Eye (tissue), 1 donor: ENCODE results near the gene ING1.
"Not testable (repeated sequence)": the region's sequence is repeated elsewhere in the genome, so short reads cannot be mapped to it uniquely, and the experiment has no call there.

Source experiments
- DNase-seq: peaks from one replicate; pipeline ENCODE4 v3.0.0-alpha.2; 2015

Gene ING1

DNA sequence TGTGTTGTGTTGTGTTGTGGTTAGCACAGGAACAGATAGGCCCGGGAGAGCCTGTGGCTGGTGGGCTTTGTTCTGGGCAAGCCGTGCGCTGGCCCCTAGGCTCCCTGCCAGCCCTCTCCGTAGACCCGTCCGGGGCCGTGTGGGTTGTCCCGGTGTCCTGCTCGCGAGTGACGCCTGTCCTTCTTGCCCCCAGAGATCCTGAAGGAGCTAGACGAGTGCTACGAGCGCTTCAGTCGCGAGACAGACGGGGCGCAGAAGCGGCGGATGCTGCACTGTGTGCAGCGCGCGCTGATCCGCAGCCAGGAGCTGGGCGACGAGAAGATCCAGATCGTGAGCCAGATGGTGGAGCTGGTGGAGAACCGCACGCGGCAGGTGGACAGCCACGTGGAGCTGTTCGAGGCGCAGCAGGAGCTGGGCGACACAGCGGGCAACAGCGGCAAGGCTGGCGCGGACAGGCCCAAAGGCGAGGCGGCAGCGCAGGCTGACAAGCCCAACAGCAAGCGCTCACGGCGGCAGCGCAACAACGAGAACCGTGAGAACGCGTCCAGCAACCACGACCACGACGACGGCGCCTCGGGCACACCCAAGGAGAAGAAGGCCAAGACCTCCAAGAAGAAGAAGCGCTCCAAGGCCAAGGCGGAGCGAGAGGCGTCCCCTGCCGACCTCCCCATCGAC, 5.7 kb downstream of the ING1 start:
- no peak for DNase-seq

DNA sequence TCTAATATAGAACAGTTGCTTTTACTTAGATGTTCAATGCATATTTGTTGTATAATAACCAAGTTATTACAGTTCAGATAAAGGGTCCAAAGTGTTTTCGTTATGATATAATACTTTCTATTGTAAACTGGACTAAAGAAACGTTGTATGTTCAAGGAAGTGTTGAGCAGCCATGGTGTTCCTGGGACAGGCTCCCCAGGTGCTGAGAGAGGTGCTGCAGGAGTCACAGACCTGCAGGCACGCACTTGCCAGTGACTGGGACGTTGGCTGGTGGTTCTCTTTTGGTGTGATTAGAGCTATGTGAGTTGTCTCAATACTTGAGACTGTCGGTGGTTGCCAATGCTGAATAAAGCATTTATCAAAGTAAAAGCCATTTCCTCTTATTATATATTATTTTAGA, 9.5 kb downstream of the ING1 start:
- DNase-seq: no peak

DNA sequence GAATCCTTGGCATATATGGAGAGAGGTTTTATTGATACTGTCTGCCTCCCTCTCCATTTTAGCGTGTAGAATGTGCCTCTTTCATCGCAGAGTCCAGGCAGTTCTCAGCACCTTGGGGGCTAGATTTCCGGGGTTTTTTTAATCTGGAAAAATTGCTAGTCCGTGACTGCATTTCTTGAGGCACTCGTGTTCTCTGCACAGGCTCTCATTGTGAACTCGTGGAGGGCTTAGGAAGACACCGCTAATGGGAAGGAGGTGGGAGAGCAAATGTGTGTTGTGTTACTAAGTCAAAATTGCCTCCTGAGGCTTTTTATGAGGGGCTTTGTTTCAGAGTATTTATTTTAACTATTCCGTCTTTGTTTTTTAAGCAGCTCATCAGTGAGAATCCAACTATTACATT, 10.1 kb downstream of the ING1 start:
- no peak for DNase-seq

- DNase-seq: not testable (repeated sequence)
Measured at GRCh38 chr13:110726153-110726552, 12.7 kb downstream of the ING1 start.

GRCh38 chr13:110726726-110727125, 13.2 kb downstream of the ING1 start:
- no peak for DNase-seq

- DNase-seq: no peak
Measured at GRCh38 chr13:110731072-110731471, 17.6 kb downstream of the ING1 start.

- DNase-seq: no peak
Measured at GRCh38 chr13:110734561-110734960, 21.1 kb downstream of the ING1 start.

DNA sequence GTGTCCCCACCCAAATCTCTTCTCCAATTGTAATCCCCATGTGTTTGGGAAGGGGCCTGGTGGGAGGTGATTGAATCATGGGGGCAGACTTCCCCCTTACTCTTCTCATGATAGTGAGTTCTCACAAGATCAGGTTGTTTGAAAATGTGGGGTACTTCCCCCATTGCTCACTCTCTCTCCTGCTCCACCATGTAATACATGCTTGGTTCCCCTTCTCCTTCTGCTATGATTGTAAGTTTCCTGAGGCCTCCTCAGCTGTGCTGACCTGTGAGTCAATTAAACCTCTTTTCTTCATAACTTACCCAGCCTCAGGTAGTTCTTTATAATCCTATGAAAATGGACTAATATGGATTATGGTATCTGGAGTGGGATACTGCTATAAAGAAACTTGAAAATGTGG, 24.1 kb downstream of the ING1 start:
- DNase-seq: no peak

- no peak for DNase-seq
Measured at GRCh38 chr13:110743687-110744086, 30.2 kb downstream of the ING1 start.

GRCh38 chr13:110746438-110746837, 32.9 kb downstream of the ING1 start:
- DNase-seq: peak; percentile 4

- no peak for DNase-seq
Measured at GRCh38 chr13:110748271-110748670, 34.8 kb downstream of the ING1 start.

DNA sequence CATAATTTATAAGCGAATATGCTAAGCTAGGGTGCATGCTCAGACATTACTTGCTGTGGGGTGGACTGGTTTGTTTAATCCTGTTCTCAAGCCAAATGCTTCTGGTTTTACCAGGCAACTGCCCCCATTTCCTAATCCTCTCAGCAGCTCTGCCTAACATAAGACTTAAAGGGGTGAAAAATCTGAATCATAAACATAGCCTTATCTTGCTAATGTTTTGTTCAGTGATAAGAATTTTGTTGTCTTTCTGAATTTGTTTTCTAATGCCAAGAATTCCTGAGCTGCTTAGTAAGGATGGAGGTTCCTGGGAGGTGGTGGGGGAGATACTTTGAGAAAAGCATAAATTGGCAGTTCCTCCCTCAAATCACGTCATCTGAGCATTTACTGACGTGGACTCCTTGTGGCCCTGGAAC, 42.7 kb downstream of the ING1 start:
- peak; percentile 12 for DNase-seq

DNA sequence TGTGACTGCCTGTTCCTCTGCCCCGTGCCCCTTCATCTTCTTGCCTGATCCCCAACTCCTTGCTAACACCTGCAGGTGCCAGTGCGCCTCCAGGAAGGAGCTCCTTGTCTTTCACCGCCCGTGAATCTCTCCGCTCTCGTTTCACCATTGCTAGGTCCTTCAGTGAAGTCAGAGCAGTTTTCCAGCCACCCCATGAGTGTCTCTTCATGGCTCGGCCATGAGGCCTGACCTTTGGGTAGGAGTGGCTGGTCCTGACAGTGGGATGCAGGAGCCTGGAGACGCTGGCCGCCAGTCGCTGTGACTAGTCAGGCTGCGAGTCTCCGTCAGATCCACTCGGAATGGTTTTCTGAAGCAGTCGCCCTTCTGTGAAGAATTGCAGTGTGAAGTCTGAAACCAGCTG, 43.8 kb downstream of the ING1 start:
- DNase-seq: no peak

GRCh38 chr13:110758195-110758805, 44.8 kb downstream of the ING1 start:
- no peak for DNase-seq

GRCh38 chr13:110759710-110760109, 46.2 kb downstream of the ING1 start:
- no peak for DNase-seq

DNA sequence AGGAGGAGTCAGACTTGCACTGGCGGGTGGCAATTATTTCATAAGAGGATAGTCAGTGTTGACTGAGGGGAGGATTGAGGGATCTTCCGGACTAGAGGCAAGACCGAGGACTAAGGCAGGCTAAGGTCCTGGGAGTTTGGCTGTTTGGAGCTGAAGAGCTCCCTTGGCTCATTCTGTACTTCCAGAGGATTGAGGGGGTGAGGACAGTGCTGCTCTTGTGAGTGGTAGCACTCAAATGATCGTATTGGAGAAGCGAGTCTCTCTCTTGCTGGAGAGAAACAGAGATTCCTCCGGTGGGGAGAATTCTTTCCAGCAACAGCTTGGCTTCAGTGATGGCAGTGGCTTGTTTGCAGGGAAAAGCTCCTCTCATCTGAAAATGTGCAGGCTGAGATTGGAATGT, 47.1 kb downstream of the ING1 start:
- no peak for DNase-seq

DNA sequence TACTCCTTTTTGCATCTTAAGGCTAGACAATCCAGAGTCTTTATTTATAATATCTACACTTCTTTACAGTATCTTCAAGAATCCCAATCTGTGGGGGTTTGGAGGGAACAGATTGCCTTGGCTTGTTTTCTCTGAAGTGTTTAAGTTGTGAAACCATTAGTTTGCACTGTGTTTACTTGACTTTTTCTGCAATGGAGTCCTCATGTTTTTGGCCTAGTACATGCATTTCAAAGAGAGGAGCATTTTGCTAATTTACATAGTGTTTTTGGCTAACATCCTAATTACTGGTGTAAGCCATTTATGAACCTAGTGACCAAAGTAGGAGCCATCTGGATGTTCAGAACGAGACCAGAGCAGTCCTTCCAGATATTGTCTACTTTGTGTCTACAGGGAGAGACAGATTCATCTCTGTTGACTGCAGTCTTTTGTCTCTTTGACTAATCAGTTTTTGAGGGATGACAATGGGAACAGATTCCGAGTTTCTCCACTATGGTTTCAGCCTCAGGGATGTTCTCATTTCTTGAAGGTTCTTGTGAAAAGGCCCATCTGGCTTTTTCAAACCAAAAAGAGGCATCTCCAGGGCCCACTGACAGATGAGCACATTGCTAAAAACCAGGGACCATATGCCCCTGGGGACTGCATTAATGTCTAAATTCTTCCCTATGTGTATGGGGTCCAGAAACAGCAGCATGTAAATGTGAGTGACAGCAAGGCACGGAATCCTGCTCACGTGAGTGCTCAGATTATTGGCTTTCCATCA, 53.4 kb downstream of the ING1 start:
- DNase-seq: no peak

DNA sequence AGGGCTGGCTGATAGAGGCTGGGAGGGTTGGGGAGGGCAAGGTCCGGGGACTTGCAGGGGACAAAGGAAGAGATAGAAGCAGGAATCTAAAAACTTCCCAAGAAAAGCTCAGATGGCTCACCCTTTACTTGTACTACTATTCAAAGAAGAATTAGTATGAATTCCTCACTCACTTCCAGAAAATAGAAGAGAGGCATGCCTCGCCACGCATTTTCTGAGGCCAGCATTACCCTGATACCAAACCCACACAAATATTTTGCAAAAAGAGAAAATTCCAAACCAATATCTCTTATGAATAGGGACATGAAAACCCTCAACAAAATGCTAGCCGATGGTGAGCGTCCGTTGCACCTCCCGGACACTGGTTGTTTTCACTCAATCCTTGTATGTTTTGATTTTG, 54.0 kb downstream of the ING1 start:
- no peak for DNase-seq

DNA sequence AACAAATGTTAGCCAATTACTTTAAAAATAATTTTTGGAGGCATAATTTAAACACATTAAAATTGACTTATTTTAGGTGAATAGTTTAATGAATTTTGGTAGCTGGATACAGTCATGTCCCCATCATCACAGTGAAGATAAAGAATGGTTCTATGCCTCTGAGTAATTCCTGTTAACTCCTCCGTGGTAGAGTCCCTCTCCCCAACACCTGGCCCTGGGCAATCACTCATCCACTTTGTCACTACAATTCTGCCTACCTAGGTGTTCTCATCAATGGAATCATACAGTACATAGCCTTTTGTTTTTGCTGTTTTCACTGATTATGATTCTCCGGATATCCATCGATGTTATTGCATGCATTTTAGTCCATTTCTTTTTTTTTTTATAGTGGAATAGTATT, 55.6 kb downstream of the ING1 start:
- DNase-seq: no peak

DNA sequence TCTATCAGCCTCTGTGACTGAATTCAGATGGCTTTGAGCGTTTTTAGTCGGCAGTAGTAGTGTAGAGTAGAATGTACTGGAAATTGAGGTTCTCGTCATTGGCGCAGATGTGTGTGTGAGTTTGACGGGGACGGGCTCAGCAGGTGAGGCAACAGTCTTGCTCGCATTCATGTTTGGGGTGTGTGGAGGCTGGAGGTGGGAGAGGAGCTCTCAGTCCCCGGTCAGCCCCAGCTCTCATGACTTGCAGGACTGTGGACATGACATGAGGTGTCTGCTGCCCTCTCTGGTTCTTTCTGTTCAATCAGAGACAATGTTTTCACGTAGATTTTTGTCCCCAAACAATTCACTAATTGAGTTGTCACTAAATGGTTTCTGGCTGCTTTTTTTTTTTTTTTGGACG, 57.2 kb downstream of the ING1 start:
- no peak for DNase-seq

- no peak for DNase-seq
Measured at GRCh38 chr13:110771194-110771593, 57.7 kb downstream of the ING1 start.

- peak; percentile 8 for DNase-seq
Measured at GRCh38 chr13:110772091-110772984, 58.8 kb downstream of the ING1 start.
